ENCODE results near the gene GAL3ST3. TPM values are rescaled to one million over a fixed set of nuclear protein-coding genes. Genes with fewer than 3 reads are reported as not detected.

The GAL3ST3 gene
- total and polyA plus RNA-seq, 10 of the 15 experiments (the other 5 are each of a cell fraction or from before 2014, with no cell fraction given): 0.06 to 0.12 TPM; not detected in 8

- Histone ChIP-seq H3K27me3 (replicated peaks in 1 of 2; ENCODE audit: control insufficient read depth in 2 of 2, insufficient read depth in 2 of 2, low read length in 1 of 2) (no peaks in the 10 kb centered on the region), H3K4me3 (no peak overlapping the region), H3K79me2 (ENCODE audit: control insufficient read depth, insufficient read depth, low read length) (peaks cover 27% of the 10 kb centered on the region), H3K9me3 (replicated peaks; ENCODE audit: control insufficient read depth, insufficient read depth, low read length) (peaks cover 6% of the 10 kb centered on the region; the same call in 2 of the 3 replicates), H3K4me1 (ENCODE audit: control insufficient read depth, insufficient read depth, low read length) (peaks cover 21% of the 10 kb centered on the region), H3K36me3 (ENCODE audit: control insufficient read depth in 2 of 2, insufficient read depth in 2 of 2, low read length in 1 of 2) (peaks cover 20 to 52% of the 10 kb centered on the region in 2 experiments), H3K27ac (ENCODE audit: control insufficient read depth, insufficient read depth) (no peak overlapping the region), H4K20me1 (ENCODE audit: control insufficient read depth, insufficient read depth) (no peaks in the 10 kb centered on the region), H2AFZ (ENCODE audit: control insufficient read depth, low read depth, low read length) (no peak overlapping the region), H3K9ac (ENCODE audit: control insufficient read depth, insufficient read depth, low read length) (no peak overlapping the region), H3K4me2 (ENCODE audit: control insufficient read depth, insufficient read depth) (no peak overlapping the region)
- CTCF ChIA-PET: interaction anchor here (0.6 to 20.0 kb wide), 19 partner anchors 9 to 356 kb away, joined by 3 to 195 read pairs (median 12); partner anchors contain the start of genes KAT5 and SF3B2
- in situ Hi-C loops (cut with MboI): loop anchor here (5.0 kb wide), 1 partner anchor 65 kb away; no protein-coding TSS in a partner anchor
- FAIRE-seq: no peak
- intact Hi-C loops (cut with micrococcal nuclease; ENCODE audit: unreplicated experiment): loop anchor here (2.0 kb wide), 1 partner anchor 59 kb away; no protein-coding TSS in a partner anchor
- BruUV-seq (replicated peaks): no TSS peak
- SMC1A ChIA-PET (ENCODE audit: uncharacterized antibody, unreplicated experiment): interaction anchor here (0.6 to 17.7 kb wide), 11 partner anchors 8 to 154 kb away, joined by 3 to 265 read pairs (median 8); partner anchors contain the start of gene SF3B2
- RAD21 ChIA-PET (ENCODE audit: unreplicated experiment): interaction anchor here (0.9 to 7.3 kb wide), 10 partner anchors 10 to 154 kb away, joined by 3 to 81 read pairs (median 5); partner anchors contain the start of gene SF3B2
- no peak for ATAC-seq
- TF ChIP-seq POU2F2 (IDR thresholded peaks at IDR 0.05; ENCODE audit: borderline replicate concordance, low read depth, low read length) (no peak), BACH1 (IDR thresholded peaks at IDR 0.05; ENCODE audit: borderline replicate concordance) (no peak), BCL3 (IDR thresholded peaks at IDR 0.05; ENCODE audit: borderline replicate concordance, insufficient read depth, low read depth, low read length, poor library complexity, severe bottlenecking) (no peak), DPF2 (IDR thresholded peaks at IDR 0.05) (no peak), NBN (IDR thresholded peaks at IDR 0.05) (no peak), SMAD1 (IDR thresholded peaks at IDR 0.05; ENCODE audit: low read depth, partially characterized antibody) (no peak), CHD1 (IDR thresholded peaks at IDR 0.05; ENCODE audit: low read depth, low read length) (no peak), ETV6 (conservative IDR thresholded peaks at IDR 0.05 in 1 of 2, IDR thresholded peaks at IDR 0.05 in 1 of 2; ENCODE audit: borderline replicate concordance in 1 of 2, low read depth in 1 of 2) (no peak), FOS (IDR thresholded peaks at IDR 0.05; ENCODE audit: borderline replicate concordance, extremely low read depth, insufficient read length) (no peak), TCF12 (IDR thresholded peaks at IDR 0.05; ENCODE audit: low read depth, low read length) (no peak), EP300 (IDR thresholded peaks at IDR 0.05; ENCODE audit: borderline replicate concordance in 1 of 2, control insufficient read depth in 1 of 2, low read depth in 2 of 2, low read length in 2 of 2) (no peak), HDGF (IDR thresholded peaks at IDR 0.05) (no peak), FOXM1 (IDR thresholded peaks at IDR 0.05; ENCODE audit: low read depth, low read length) (no peak), MYB (IDR thresholded peaks at IDR 0.05; ENCODE audit: borderline replicate concordance, low read depth, low read length) (no peak)
- TF ChIP-seq, protein P1, sequence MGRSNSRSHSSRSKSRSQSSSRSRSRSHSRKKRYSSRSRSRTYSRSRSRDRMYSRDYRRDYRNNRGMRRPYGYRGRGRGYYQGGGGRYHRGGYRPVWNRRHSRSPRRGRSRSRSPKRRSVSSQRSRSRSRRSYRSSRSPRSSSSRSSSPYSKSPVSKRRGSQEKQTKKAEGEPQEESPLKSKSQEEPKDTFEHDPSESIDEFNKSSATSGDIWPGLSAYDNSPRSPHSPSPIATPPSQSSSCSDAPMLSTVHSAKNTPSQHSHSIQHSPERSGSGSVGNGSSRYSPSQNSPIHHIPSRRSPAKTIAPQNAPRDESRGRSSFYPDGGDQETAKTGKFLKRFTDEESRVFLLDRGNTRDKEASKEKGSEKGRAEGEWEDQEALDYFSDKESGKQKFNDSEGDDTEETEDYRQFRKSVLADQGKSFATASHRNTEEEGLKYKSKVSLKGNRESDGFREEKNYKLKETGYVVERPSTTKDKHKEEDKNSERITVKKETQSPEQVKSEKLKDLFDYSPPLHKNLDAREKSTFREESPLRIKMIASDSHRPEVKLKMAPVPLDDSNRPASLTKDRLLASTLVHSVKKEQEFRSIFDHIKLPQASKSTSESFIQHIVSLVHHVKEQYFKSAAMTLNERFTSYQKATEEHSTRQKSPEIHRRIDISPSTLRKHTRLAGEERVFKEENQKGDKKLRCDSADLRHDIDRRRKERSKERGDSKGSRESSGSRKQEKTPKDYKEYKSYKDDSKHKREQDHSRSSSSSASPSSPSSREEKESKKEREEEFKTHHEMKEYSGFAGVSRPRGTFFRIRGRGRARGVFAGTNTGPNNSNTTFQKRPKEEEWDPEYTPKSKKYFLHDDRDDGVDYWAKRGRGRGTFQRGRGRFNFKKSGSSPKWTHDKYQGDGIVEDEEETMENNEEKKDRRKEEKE (IDR thresholded peaks at IDR 0.05): no peak
- TF ChIP-seq, protein P2, sequence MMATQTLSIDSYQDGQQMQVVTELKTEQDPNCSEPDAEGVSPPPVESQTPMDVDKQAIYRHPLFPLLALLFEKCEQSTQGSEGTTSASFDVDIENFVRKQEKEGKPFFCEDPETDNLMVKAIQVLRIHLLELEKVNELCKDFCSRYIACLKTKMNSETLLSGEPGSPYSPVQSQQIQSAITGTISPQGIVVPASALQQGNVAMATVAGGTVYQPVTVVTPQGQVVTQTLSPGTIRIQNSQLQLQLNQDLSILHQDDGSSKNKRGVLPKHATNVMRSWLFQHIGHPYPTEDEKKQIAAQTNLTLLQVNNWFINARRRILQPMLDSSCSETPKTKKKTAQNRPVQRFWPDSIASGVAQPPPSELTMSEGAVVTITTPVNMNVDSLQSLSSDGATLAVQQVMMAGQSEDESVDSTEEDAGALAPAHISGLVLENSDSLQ (IDR thresholded peaks at IDR 0.05): no peak
- POLR2A ChIA-PET: interaction anchor here (0.6 to 6.3 kb wide), 11 partner anchors 9 to 178 kb away, joined by 3 to 56 read pairs (median 4); partner anchors contain the start of gene SF3B2
- WGBS (ENCODE audit: insufficient coverage, insufficient replicate concordance, low lambda C conversion rate, missing lambda C conversion rate): 89% methylated on average over 4 of the region's 4 CpGs
- DNase-seq (ENCODE audit: low read depth, low spot score): no peak
These were observed 18.7 kb upstream of the GAL3ST3 start for GRCh38 chr11:66067640-66068039.
